K562 (cell line): Measurements from ENCODE around the gene RUNDC1. TPM values are rescaled to one million over a fixed set of nuclear protein-coding genes. Genes with fewer than 3 reads are reported as not detected.

Source experiments
- ATAC-seq: fragments of 200-7000 bp; cut with Tn5 transposase; 3 replicates; pipeline ENCODE4 v1.9.1; 2020; ENCODE audit warnings: moderate library complexity
- BruUV-seq: library from RNA; stranded (reverse); fragments of 400-500 nt; replicated peaks from 2 replicates; lab custom pipeline; 2021; lab: Mats Ljungman, UMichigan
- CTCF ChIA-PET: fragments of 300-600 bp; formaldehyde crosslinking; extraction: SDS; loops from one replicate; lab custom pipeline; 2021; ENCODE audit warnings: low intra/inter-chr PET ratio; lab: Yijun Ruan, JAX
- POLR2A ChIA-PET: fragments of 300-600, 350-650 bp; sonication (Branson Sonifier 250); formaldehyde crosslinking; extraction: SDS; loops from one replicate; lab custom pipeline; 2021; ENCODE audit warnings: antibody characterized with exemption, inconsistent platforms; lab: Yijun Ruan, JAX
- DNase-seq, 4 experiments: peaks; one replicate each; pipeline versions ENCODE4 v3.0.0 to v3.0.0-alpha.2; 2011 to 2018; ENCODE audit warnings: low spot score in 3 of 4, mixed read lengths in 3 of 4; ENCODE audit errors: extremely low read depth in 1 of 4
- FAIRE-seq: peaks from 2 replicates; lab custom pipeline; 2011; peaks lifted over from hg19 to GRCh38; lab: Jason Lieb, UNC
- H2AFZ ChIP-seq: 2 replicates; pipeline ENCODE4 v1.6.0; 2011; ENCODE audit warnings: low read depth, low read length, control low read depth, inconsistent platforms
- H3K27ac ChIP-seq: fragments of 200-600 bp; 3 replicates; pipeline ENCODE4 v1.8.0; 2011; ENCODE audit warnings: low read depth, mild to moderate bottlenecking, control low read depth, inconsistent platforms, low read length, moderate library complexity, mixed read lengths; ENCODE audit errors: extremely low read depth
- H3K27me3 ChIP-seq, 2 experiments: fragments of 300-600 bp in 1 of 2; 2 replicates in 1 of 2; 3 replicates in 1 of 2; pipeline versions ENCODE4 v1.6.0 to v1.8.0; 2011; ENCODE audit warnings: inconsistent platforms in 2 of 2, low read length in 2 of 2, mild to moderate bottlenecking in 1 of 2, mixed read lengths in 1 of 2, moderate library complexity in 1 of 2; ENCODE audit not compliant: control insufficient read depth in 2 of 2, insufficient read depth in 2 of 2
- H3K36me3 ChIP-seq: fragments of 300-600 bp; 3 replicates; pipeline ENCODE4 v1.8.0; 2011; ENCODE audit warnings: mild to moderate bottlenecking, low read length, inconsistent platforms; ENCODE audit not compliant: control insufficient read depth, insufficient read depth
- H3K4me1 ChIP-seq, 2 experiments: fragments of 200-600 bp in 1 of 2; replicated peaks in 1 of 2; 2 replicates in 1 of 2; 3 replicates in 1 of 2; pipeline versions ENCODE4 v1.5.1 to v1.8.0; 2011; ENCODE audit warnings: inconsistent platforms in 2 of 2, low read length in 2 of 2, mild to moderate bottlenecking in 1 of 2, mixed read lengths in 1 of 2, moderate library complexity in 1 of 2; ENCODE audit not compliant: control insufficient read depth in 2 of 2, insufficient read depth in 2 of 2
- H3K4me2 ChIP-seq: 2 replicates; pipeline ENCODE4 v1.6.1; 2011; ENCODE audit warnings: low read length, control low read depth, inconsistent platforms, mixed read lengths; ENCODE audit not compliant: insufficient read depth
- H3K4me3 ChIP-seq: fragments of 200-600 bp; sonication (generic), shearing (Covaris generic); 2 replicates; pipeline ENCODE4 v1.5.1; 2016; ENCODE audit warnings: control low read depth, inconsistent platforms
- H3K79me2 ChIP-seq: fragments of 200-600 bp; 3 replicates; pipeline ENCODE4 v1.8.0; 2011; ENCODE audit warnings: low read length, inconsistent platforms; ENCODE audit not compliant: control insufficient read depth, insufficient read depth
- H3K9ac ChIP-seq, 2 experiments: 2 replicates each; pipeline versions ENCODE4 v1.6.0 to v1.6.1; 2011; ENCODE audit warnings: low read depth in 2 of 2, low read length in 2 of 2, control low read depth in 1 of 2, inconsistent platforms in 1 of 2, mild to moderate bottlenecking in 1 of 2, mixed read lengths in 1 of 2; ENCODE audit not compliant: insufficient read depth in 1 of 2
- H3K9me1 ChIP-seq: one replicate; pipeline ENCODE4 v1.6.0; 2011; ENCODE audit warnings: inconsistent platforms, mild to moderate bottlenecking, low read length, moderate library complexity; ENCODE audit not compliant: control insufficient read depth, insufficient read depth
- H3K9me3 ChIP-seq: replicated peaks from 2 replicates; pipeline ENCODE4 v1.5.1; 2011; ENCODE audit warnings: low read depth, low read length, inconsistent platforms; ENCODE audit not compliant: control insufficient read depth, insufficient read depth
- H4K20me1 ChIP-seq: replicated peaks from 2 replicates; pipeline ENCODE4 v1.6.1; 2011; ENCODE audit warnings: low read length, inconsistent platforms, mixed read lengths; ENCODE audit not compliant: control insufficient read depth, insufficient read depth
- BRD4 ChIP-seq: fragments of 200-600 bp; sonication (generic); IDR thresholded peaks from 2 replicates; pipeline ENCODE4 v1.6.1; 2017; ENCODE audit warnings: inconsistent platforms
- E2F5 ChIP-seq: sonication (generic); formaldehyde crosslinking; IDR thresholded peaks from 2 replicates; pipeline ENCODE4 v1.8.0; 2022; ENCODE audit warnings: mild to moderate bottlenecking, missing genetic modification reagents
- EGR1 ChIP-seq: fragments of 450-650 bp; conservative IDR thresholded peaks from 2 replicates; pipeline ENCODE4 v1.6.1; 2017; ENCODE audit warnings: mild to moderate bottlenecking
- KLF1 ChIP-seq: fragments of 450-650 bp; IDR thresholded peaks from 2 replicates; pipeline ENCODE4 v1.6.1; 2016; ENCODE audit warnings: missing genetic modification characterization, missing compliant biosample characterization
- L3MBTL2 ChIP-seq: fragments of 450-650 bp; IDR thresholded peaks from 2 replicates; pipeline ENCODE4 v1.6.1; 2016; ENCODE audit warnings: mild to moderate bottlenecking, moderate library complexity
- SAP30 ChIP-seq: fragments of 200-600 bp; sonication (generic); IDR thresholded peaks from 2 replicates; pipeline ENCODE4 v1.6.1; 2012; ENCODE audit warnings: borderline replicate concordance, low read depth, mild to moderate bottlenecking, moderate library complexity, low read length, control low read depth, inconsistent platforms; ENCODE audit not compliant: insufficient read depth, poor library complexity, severe bottlenecking
- ZNF766 ChIP-seq: fragments of 200-800 bp; sonication (Bioruptor generic); conservative IDR thresholded peaks from 2 replicates; pipeline ENCODE4 v1.6.1; 2016; ENCODE audit warnings: missing genetic modification characterization, missing compliant biosample characterization
- WGBS: fragments of 100-300 bp; shearing (Covaris generic); methylation state at CpG from one replicate; pipeline ENCODE4 v1.1.6; 2016; ENCODE audit warnings: low coverage, mixed read lengths; ENCODE audit not compliant: insufficient coverage; ENCODE audit errors: missing lambda C conversion rate; 5-methylcytosine and 5-hydroxymethylcytosine counted together
- in situ Hi-C: fragments of 300-500 bp; cut with MboI; formaldehyde crosslinking; loops from 4 replicates; pipeline ENCODE4 v1.15.0; 2018; ENCODE audit warnings: inconsistent platforms, mixed read lengths
- intact Hi-C: fragments of 100-400 bp; cut with micrococcal nuclease; formaldehyde crosslinking; loops from 2 replicates; pipeline ENCODE4 v1.14.2; 2022
- polyA plus RNA-seq, 8 experiments: library from polyadenylated mRNA; depleted of rRNA in 4 of 8; stranded (reverse) in 5 of 8; unstranded in 3 of 8; fragments of >200 nt; fragmentation: Nextera tagmentation in 2 of 8; fragmentation: Illumina TruSeq in 1 of 8; extraction: Ambion mirVana in 2 of 8; extraction: Trizol in 1 of 8; gene quantifications; 2 replicates each; pipeline versions ENCODE4 v1.2.1 to v1.2.3, GENCODE V29; 2011 to 2014; ENCODE audit warnings: inconsistent platforms in 1 of 8, missing spikeins in 1 of 8
- total RNA-seq, 7 experiments: library from RNA; depleted of rRNA in 6 of 7; stranded (reverse); fragments of >200 nt in 6 of 7; fragmentation: Illumina TruSeq in 2 of 7; extraction: Trizol in 2 of 7; gene quantifications; 2 replicates each; pipeline versions ENCODE4 v1.2.1 to v1.2.3, GENCODE V29; 2011 to 2021; ENCODE audit warnings: low replicate concordance in 1 of 7
- TF ChIP-seq, protein P1 (sequence below): fragments of 450-650 bp; IDR thresholded peaks from one replicate; pipeline ENCODE4 v1.6.1; 2018; ENCODE audit warnings: mild to moderate bottlenecking, moderate library complexity; ENCODE audit not compliant: partially characterized antibody
- TF ChIP-seq, protein P2 (sequence below): fragments of 450-650 bp; IDR thresholded peaks from 2 replicates; pipeline ENCODE4 v1.6.1; 2016; ENCODE audit warnings: borderline replicate concordance
- TF ChIP-seq, protein P3 (sequence below), 3 experiments: fragments of 200-800 bp in 1 of 3; sonication (Bioruptor generic) in 1 of 3; sonication (generic) in 1 of 3; formaldehyde crosslinking in 1 of 3; IDR thresholded peaks; 2 replicates each; pipeline versions ENCODE4 v1.6.1 to v1.8.0; 2016 to 2022; ENCODE audit warnings: mild to moderate bottlenecking in 2 of 3, missing compliant biosample characterization in 2 of 3, missing genetic modification characterization in 2 of 3, missing genetic modification reagents in 1 of 3
- TF ChIP-seq, protein P4 (sequence below): fragments of 250-450 bp; sonication (Bioruptor Pico); IDR thresholded peaks from 2 replicates; pipeline ENCODE4 v1.5.0; 2021

RUNDC1 gene
- total and polyA plus RNA-seq, 9 of the 15 experiments (the other 6 are each of a cell fraction or from before 2014, with no cell fraction given): 3.4 to 12.6 (median 9.4) TPM

- H3K4me2 ChIP-seq: peak within 1 kb of the TSS; percentile 99
- 2% methylated on average over 57 of the region's 80 CpGs for WGBS
- ChIA-PET CTCF (no interaction called here), POLR2A (interaction anchor here (0.6 to 6.7 kb wide), 5 partner anchors 9 to 1005 kb away, joined by 3 to 79 read pairs (median 7); partner anchors contain the start of gene RPL27)
- peaks cover 40% of the 10 kb centered on the region for H3K79me2 ChIP-seq
- H3K36me3 ChIP-seq: peaks cover 21% of the 10 kb centered on the region; the same call in 2 of the 3 replicates
- H3K27ac ChIP-seq: peak within 1 kb of the TSS; percentile 83
- peak; percentile 71 to 91 (median 77) for DNase-seq
- H3K9me3 ChIP-seq: no peaks in the 10 kb centered on the region
- ATAC-seq: peak; percentile 75
- FAIRE-seq: peak; percentile 62
- in situ Hi-C loops: no loop called here
- peak within 1 kb of the TSS; percentile 87 for H3K4me3 ChIP-seq
- BruUV-seq: no TSS peak
- H3K27me3 ChIP-seq: no peaks in the 10 kb centered on the region
- H3K9ac ChIP-seq: peak within 1 kb of the TSS; percentile 68 to 96
- H2AFZ ChIP-seq: peak within 1 kb of the TSS; percentile 94
- H4K20me1 ChIP-seq: peaks cover 6% of the 10 kb centered on the region; the same call in 1 of the 2 replicates
- H3K9me1 ChIP-seq: peaks cover 10% of the 10 kb centered on the region
- intact Hi-C loops: no loop called here
- H3K4me1 ChIP-seq: peaks cover 27 to 61% of the 10 kb centered on the region in 2 experiments
- TF ChIP-seq EGR1: peak; percentile 63
- TF ChIP-seq, protein P1, sequence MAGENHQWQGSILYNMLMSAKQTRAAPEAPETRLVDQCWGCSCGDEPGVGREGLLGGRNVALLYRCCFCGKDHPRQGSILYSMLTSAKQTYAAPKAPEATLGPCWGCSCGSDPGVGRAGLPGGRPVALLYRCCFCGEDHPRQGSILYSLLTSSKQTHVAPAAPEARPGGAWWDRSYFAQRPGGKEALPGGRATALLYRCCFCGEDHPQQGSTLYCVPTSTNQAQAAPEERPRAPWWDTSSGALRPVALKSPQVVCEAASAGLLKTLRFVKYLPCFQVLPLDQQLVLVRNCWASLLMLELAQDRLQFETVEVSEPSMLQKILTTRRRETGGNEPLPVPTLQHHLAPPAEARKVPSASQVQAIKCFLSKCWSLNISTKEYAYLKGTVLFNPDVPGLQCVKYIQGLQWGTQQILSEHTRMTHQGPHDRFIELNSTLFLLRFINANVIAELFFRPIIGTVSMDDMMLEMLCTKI: no peak
- TF ChIP-seq, protein P2, sequence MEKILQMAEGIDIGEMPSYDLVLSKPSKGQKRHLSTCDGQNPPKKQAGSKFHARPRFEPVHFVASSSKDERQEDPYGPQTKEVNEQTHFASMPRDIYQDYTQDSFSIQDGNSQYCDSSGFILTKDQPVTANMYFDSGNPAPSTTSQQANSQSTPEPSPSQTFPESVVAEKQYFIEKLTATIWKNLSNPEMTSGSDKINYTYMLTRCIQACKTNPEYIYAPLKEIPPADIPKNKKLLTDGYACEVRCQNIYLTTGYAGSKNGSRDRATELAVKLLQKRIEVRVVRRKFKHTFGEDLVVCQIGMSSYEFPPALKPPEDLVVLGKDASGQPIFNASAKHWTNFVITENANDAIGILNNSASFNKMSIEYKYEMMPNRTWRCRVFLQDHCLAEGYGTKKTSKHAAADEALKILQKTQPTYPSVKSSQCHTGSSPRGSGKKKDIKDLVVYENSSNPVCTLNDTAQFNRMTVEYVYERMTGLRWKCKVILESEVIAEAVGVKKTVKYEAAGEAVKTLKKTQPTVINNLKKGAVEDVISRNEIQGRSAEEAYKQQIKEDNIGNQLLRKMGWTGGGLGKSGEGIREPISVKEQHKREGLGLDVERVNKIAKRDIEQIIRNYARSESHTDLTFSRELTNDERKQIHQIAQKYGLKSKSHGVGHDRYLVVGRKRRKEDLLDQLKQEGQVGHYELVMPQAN: peak; percentile 90
- TF ChIP-seq, protein P3, sequence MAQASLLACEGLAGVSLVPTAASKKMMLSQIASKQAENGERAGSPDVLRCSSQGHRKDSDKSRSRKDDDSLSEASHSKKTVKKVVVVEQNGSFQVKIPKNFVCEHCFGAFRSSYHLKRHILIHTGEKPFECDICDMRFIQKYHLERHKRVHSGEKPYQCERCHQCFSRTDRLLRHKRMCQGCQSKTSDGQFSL (CRISPR knock-in tag; IDR thresholded peaks at IDR 0.05): peak; percentile 51; the same call in 1 of the 2 replicates
- TF ChIP-seq, protein P3 (tag; IDR thresholded peaks at IDR 0.05): no peak; a peak in 2 of 4 replicates
- peak; percentile 64 for TF ChIP-seq L3MBTL2
- TF ChIP-seq KLF1 (tag): peak; percentile 72; the same call in 1 of the 2 replicates
- TF ChIP-seq BRD4: peak; percentile 33; the same call in 1 of the 2 replicates
- peak; percentile 89 for TF ChIP-seq SAP30
- TF ChIP-seq, protein P4, sequence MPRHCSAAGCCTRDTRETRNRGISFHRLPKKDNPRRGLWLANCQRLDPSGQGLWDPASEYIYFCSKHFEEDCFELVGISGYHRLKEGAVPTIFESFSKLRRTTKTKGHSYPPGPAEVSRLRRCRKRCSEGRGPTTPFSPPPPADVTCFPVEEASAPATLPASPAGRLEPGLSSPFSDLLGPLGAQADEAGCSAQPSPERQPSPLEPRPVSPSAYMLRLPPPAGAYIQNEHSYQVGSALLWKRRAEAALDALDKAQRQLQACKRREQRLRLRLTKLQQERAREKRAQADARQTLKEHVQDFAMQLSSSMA (CRISPR knock-in tag): 0 out of 2 replicates have a peak, but pooled peaks have one; percentile 55
- TF ChIP-seq ZNF766 (CRISPR knock-in tag): 0 out of 2 replicates have a peak, but pooled peaks have one; percentile 54
- TF ChIP-seq E2F5 (CRISPR knock-in tag): no peak
Observed at GRCh38 chr17:43021741-43022512, 41.6 kb downstream of the RUNDC1 start, which contains the start of gene VAT1. VAT1 (minus strand) TSS chr17:43022385; CDS start chr17:43022322, 63 bp downstream.
